H1 (cell line): ENCODE data around the gene VSNL1. TPM values are rescaled to one million over a fixed set of nuclear protein-coding genes. Genes with fewer than 3 reads are reported as not detected.
A peak's percentile ranks its signal among the peaks of the same experiment; 100 is the strongest.

Experiments used
- GABPA ChIP-seq: IDR thresholded peaks from 2 replicates; pipeline ENCODE4 v1.6.1; 2011; ENCODE audit warnings: mild to moderate bottlenecking, low read length, moderate library complexity, borderline replicate concordance; ENCODE audit not compliant: insufficient read depth
- JUND ChIP-seq: IDR thresholded peaks from 2 replicates; pipeline ENCODE4 v1.6.1; 2011; ENCODE audit warnings: mild to moderate bottlenecking, improper control_type of control experiment, low read length
- SIN3A ChIP-seq, 2 experiments: IDR thresholded peaks in 1 of 2; conservative IDR thresholded peaks in 1 of 2; 2 replicates each; pipeline ENCODE4 v1.6.1; 2011 to 2012; ENCODE audit warnings: low read length in 2 of 2, improper control_type of control experiment in 1 of 2, low read depth in 1 of 2, mild to moderate bottlenecking in 1 of 2
- SIX5 ChIP-seq: IDR thresholded peaks from 2 replicates; pipeline ENCODE4 v1.6.1; 2011; ENCODE audit warnings: mild to moderate bottlenecking, low read depth, low read length
- SRF ChIP-seq: IDR thresholded peaks from 2 replicates; pipeline ENCODE4 v1.6.1; 2011; ENCODE audit warnings: mild to moderate bottlenecking, low read depth, low read length, moderate library complexity
- TBP ChIP-seq: IDR thresholded peaks from 2 replicates; pipeline ENCODE4 v1.6.1; 2011; ENCODE audit warnings: low read depth, low read length, improper control_type of control experiment
- TCF12 ChIP-seq: IDR thresholded peaks from 2 replicates; pipeline ENCODE4 v1.6.1; 2011; ENCODE audit warnings: low read depth, mild to moderate bottlenecking, low read length
- polyA plus RNA-seq, 7 experiments: library from polyadenylated mRNA; depleted of rRNA in 3 of 7; stranded (reverse) in 5 of 7; unstranded in 2 of 7; fragments of >200 nt in 5 of 7; fragments of 200-250 nt in 2 of 7; gene quantifications; 1 replicate in 5 of 7; 2 replicates in 1 of 7; 4 replicates in 1 of 7; pipeline versions ENCODE4 v1.2.1 to v1.2.3, GENCODE V29; 2011 to 2013; ENCODE audit warnings: missing spikeins in 2 of 7, mixed read lengths in 2 of 7
- total RNA-seq: library from RNA; stranded (reverse); fragmentation: NEBNext Ultra II Directional; extraction: Animal tissue kit (Norgen Biotek cat#: 25700); gene quantifications from 2 replicates; pipeline ENCODE4 v1.2.1, GENCODE V29; 2021
- TF ChIP-seq, protein P1 (sequence below): fragments of 300-600 bp; sonication (generic); IDR thresholded peaks from 2 replicates; pipeline ENCODE4 v1.7.1; 2012; ENCODE audit warnings: low read length, moderate library complexity, mild to moderate bottlenecking, inconsistent platforms; ENCODE audit not compliant: insufficient replicate concordance

VSNL1 gene
- total and polyA plus RNA-seq, 2 of the 8 experiments (the other 6 are each of a cell fraction or from before 2014, with no cell fraction given), result 49.4 to 108 TPM

DNA sequence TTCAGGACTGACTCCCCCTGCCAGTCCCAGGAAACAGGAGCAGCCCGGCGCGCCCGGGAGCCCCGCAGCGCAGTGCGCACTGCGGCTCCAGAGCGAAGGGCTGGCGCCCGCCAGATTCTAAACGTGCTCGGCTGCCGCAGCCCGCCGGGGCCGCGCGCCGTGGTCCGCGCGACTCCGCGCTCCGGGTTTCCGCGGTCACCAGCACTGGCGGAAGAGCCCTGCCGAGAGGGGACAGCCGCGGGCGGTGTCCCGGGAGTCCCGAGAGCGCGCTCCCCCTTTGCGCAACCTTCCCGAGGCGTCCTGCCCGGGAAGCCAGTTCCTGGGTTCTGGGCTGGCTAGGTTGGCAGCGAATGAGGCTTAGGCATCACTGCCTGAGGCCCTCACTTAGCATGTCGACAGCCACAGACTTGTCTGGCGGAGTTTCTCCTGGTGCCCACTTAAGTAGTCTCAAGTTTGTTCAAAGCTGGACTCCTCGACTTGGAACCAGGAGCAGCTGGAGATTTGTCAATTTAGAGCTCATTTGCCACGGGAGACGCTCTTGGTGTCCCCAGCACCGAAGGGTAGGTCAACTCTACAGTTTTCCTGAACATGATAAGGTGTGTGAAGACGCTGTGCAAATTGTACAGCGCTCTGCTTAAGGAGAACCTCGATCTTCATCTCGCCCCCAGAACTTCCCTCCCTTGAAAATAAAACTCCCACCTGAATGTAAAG, 1.5 kb upstream of the VSNL1 start (continued):
- TF ChIP-seq SIX5 (no peak), SRF (no peak; the same call in 1 of the 2 replicates), GABPA (no peak), SIN3A (conservative IDR thresholded peaks at IDR 0.05 in 1 of 2, IDR thresholded peaks at IDR 0.05 in 1 of 2; ENCODE audit: low read depth in 1 of 2, low read length in 2 of 2) (peak in 1 of 2 experiments; percentile 2; a peak in 1 of 4 replicates), TBP (peak; percentile 48; the same call in 1 of the 2 replicates), TCF12 (no peak), JUND (no peak)
- TF ChIP-seq, protein P1, sequence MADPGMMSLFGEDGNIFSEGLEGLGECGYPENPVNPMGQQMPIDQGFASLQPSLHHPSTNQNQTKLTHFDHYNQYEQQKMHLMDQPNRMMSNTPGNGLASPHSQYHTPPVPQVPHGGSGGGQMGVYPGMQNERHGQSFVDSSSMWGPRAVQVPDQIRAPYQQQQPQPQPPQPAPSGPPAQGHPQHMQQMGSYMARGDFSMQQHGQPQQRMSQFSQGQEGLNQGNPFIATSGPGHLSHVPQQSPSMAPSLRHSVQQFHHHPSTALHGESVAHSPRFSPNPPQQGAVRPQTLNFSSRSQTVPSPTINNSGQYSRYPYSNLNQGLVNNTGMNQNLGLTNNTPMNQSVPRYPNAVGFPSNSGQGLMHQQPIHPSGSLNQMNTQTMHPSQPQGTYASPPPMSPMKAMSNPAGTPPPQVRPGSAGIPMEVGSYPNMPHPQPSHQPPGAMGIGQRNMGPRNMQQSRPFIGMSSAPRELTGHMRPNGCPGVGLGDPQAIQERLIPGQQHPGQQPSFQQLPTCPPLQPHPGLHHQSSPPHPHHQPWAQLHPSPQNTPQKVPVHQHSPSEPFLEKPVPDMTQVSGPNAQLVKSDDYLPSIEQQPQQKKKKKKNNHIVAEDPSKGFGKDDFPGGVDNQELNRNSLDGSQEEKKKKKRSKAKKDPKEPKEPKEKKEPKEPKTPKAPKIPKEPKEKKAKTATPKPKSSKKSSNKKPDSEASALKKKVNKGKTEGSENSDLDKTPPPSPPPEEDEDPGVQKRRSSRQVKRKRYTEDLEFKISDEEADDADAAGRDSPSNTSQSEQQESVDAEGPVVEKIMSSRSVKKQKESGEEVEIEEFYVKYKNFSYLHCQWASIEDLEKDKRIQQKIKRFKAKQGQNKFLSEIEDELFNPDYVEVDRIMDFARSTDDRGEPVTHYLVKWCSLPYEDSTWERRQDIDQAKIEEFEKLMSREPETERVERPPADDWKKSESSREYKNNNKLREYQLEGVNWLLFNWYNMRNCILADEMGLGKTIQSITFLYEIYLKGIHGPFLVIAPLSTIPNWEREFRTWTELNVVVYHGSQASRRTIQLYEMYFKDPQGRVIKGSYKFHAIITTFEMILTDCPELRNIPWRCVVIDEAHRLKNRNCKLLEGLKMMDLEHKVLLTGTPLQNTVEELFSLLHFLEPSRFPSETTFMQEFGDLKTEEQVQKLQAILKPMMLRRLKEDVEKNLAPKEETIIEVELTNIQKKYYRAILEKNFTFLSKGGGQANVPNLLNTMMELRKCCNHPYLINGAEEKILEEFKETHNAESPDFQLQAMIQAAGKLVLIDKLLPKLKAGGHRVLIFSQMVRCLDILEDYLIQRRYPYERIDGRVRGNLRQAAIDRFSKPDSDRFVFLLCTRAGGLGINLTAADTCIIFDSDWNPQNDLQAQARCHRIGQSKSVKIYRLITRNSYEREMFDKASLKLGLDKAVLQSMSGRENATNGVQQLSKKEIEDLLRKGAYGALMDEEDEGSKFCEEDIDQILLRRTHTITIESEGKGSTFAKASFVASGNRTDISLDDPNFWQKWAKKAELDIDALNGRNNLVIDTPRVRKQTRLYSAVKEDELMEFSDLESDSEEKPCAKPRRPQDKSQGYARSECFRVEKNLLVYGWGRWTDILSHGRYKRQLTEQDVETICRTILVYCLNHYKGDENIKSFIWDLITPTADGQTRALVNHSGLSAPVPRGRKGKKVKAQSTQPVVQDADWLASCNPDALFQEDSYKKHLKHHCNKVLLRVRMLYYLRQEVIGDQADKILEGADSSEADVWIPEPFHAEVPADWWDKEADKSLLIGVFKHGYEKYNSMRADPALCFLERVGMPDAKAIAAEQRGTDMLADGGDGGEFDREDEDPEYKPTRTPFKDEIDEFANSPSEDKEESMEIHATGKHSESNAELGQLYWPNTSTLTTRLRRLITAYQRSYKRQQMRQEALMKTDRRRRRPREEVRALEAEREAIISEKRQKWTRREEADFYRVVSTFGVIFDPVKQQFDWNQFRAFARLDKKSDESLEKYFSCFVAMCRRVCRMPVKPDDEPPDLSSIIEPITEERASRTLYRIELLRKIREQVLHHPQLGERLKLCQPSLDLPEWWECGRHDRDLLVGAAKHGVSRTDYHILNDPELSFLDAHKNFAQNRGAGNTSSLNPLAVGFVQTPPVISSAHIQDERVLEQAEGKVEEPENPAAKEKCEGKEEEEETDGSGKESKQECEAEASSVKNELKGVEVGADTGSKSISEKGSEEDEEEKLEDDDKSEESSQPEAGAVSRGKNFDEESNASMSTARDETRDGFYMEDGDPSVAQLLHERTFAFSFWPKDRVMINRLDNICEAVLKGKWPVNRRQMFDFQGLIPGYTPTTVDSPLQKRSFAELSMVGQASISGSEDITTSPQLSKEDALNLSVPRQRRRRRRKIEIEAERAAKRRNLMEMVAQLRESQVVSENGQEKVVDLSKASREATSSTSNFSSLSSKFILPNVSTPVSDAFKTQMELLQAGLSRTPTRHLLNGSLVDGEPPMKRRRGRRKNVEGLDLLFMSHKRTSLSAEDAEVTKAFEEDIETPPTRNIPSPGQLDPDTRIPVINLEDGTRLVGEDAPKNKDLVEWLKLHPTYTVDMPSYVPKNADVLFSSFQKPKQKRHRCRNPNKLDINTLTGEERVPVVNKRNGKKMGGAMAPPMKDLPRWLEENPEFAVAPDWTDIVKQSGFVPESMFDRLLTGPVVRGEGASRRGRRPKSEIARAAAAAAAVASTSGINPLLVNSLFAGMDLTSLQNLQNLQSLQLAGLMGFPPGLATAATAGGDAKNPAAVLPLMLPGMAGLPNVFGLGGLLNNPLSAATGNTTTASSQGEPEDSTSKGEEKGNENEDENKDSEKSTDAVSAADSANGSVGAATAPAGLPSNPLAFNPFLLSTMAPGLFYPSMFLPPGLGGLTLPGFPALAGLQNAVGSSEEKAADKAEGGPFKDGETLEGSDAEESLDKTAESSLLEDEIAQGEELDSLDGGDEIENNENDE, result no peak
